Measurements from ENCODE around the gene DLG2. TPM values are rescaled to one million over a fixed set of nuclear protein-coding genes. Genes with fewer than 3 reads are reported as not detected.

The DLG2 gene
- total and polyA plus RNA-seq, 2 of the 4 experiments (the other 2 are of a cell fraction) = 0.31 to 0.36 TPM

DNA sequence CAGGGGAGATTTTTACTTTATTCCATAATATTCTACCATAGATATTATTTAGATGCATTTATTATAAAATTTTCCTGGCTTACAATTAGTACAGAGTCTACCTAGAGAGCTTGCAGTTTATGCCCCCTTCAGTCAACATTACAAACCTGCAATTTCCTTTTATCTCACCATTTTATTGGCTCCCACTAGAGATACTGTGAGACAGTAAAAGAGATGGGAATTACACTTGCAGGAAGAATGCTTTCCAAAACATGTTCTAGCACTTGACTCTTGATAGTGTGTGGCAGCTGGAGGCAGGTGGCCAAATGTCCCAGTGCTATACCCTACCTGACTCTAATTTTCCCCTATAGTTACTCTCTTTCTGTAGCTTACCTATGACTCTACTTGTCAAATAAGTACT is 863.2 kb downstream of the DLG2 start:
- no peak overlapping the region for H2AFZ ChIP-seq (replicated peaks; ENCODE audit: low read length, poor library complexity)
- TF ChIP-seq CHD1 (IDR thresholded peaks at IDR 0.05; ENCODE audit: low read depth, low read length) = no peak
- TF ChIP-seq POLR2A (IDR thresholded peaks at IDR 0.05; ENCODE audit: low read depth, low read length) = no peak
- TF ChIP-seq SMC3 (IDR thresholded peaks at IDR 0.05; ENCODE audit: low read depth, low read length) = no peak
- no peak for TF ChIP-seq FOS (IDR thresholded peaks at IDR 0.05; ENCODE audit: low read depth, low read length)
- no peaks in the 10 kb centered on the region for H3K9me3 ChIP-seq (ENCODE audit: control insufficient read depth, insufficient read depth, low read length)
- H3K9ac ChIP-seq (ENCODE audit: low read depth, low read length) = no peak overlapping the region
- H3K4me1 ChIP-seq (ENCODE audit: control insufficient read depth, insufficient read depth, low read length) = no peaks in the 10 kb centered on the region
- H3K14ac ChIP-seq (replicated peaks; ENCODE audit: low read depth, low read length) = no peak overlapping the region
- POLR2A ChIA-PET (ENCODE audit: unreplicated experiment) = no interaction called here
- no peak for ATAC-seq (ENCODE audit: low read depth)
- no peaks in the 10 kb centered on the region for H3K79me1 ChIP-seq (ENCODE audit: low read depth in 1 of 2, low read length in 2 of 2)
- no peak overlapping the region for H3K23ac ChIP-seq (ENCODE audit: low read depth, low read length)
- H3K36me3 ChIP-seq (ENCODE audit: control insufficient read depth, insufficient read depth, low read length) = no peaks in the 10 kb centered on the region
- H3K4ac ChIP-seq (ENCODE audit: low read depth, low read length) = no peak overlapping the region
- no peak overlapping the region for H3K56ac ChIP-seq (ENCODE audit: extremely low read depth, insufficient read depth, low read length)
- intact Hi-C loops (cut with micrococcal nuclease) (no loop called here), in situ Hi-C loops (cut with MboI; ENCODE audit: low sequenced_read_pairs) (no loop called here), dilution Hi-C loops (cut with HindIII; ENCODE audit: low sequenced_read_pairs, unreplicated experiment) (no loop called here)
- H2BK5ac ChIP-seq (ENCODE audit: low read depth, low read length, poor library complexity, severe bottlenecking) = no peak overlapping the region
- H2AK9ac ChIP-seq (replicated peaks; ENCODE audit: low read depth, low read length, poor library complexity) = no peak overlapping the region
- no peak for DNase-seq
- no peaks in the 10 kb centered on the region for H4K20me1 ChIP-seq (ENCODE audit: insufficient read depth, low read length)
- CTCF ChIA-PET = no interaction called here
- H2BK120ac ChIP-seq (ENCODE audit: low read depth, low read length) = no peak overlapping the region
- no peak overlapping the region for H2BK20ac ChIP-seq (ENCODE audit: low read depth, low read length)
- no peak overlapping the region for H4K91ac ChIP-seq (ENCODE audit: insufficient read depth, low read depth, low read length)
- H3K4me3 ChIP-seq (ENCODE audit: insufficient read depth, low read depth, low read length) = no peak overlapping the region
- no peak overlapping the region for H2AK5ac ChIP-seq (ENCODE audit: low read depth, low read length)
- no TSS peak for BruUV-seq (replicated peaks)
- H2BK15ac ChIP-seq (ENCODE audit: low read depth, low read length) = no peak overlapping the region
- H4K8ac ChIP-seq (ENCODE audit: low read depth in 2 of 2, low read length in 2 of 2) = no peak overlapping the region
- no peaks in the 10 kb centered on the region for H3K27me3 ChIP-seq (ENCODE audit: control insufficient read depth, insufficient read depth, low read length)
- no peak overlapping the region for H3K18ac ChIP-seq (ENCODE audit: low read depth, low read length)
- no peaks in the 10 kb centered on the region for H3K9me1 ChIP-seq (ENCODE audit: insufficient read depth, low read length)
- no peak overlapping the region for H3K4me2 ChIP-seq (ENCODE audit: low read depth, low read length)
- no peak overlapping the region for H3K27ac ChIP-seq (ENCODE audit: insufficient read depth, low read length)
- H4K5ac ChIP-seq (ENCODE audit: low read depth, low read length) = no peak overlapping the region

Measured in IMR-90 (cell line).